ENCODE measurements around the gene NUMBL.

Gene NUMBL

GRCh38 chr19:40688987-40689338 lies 1.5 kb downstream of the NUMBL start:
- DNase-seq = no peak

- DNase-seq = no peak
Measured at GRCh38 chr19:40688309-40688708, 2.1 kb downstream of the NUMBL start.

- DNase-seq = no peak
Measured at GRCh38 chr19:40687525-40688016, 2.9 kb downstream of the NUMBL start.

GRCh38 chr19:40686882-40687524 lies 3.4 kb downstream of the NUMBL start:
- no peak for DNase-seq

GRCh38 chr19:40685563-40685962 lies 4.9 kb downstream of the NUMBL start:
- DNase-seq = no peak

- DNase-seq = no peak
Measured at GRCh38 chr19:40685016-40685526, 5.4 kb downstream of the NUMBL start.

- DNase-seq = no peak
Measured at GRCh38 chr19:40684280-40684679, 6.2 kb downstream of the NUMBL start.

GRCh38 chr19:40683437-40683836 lies 7.0 kb downstream of the NUMBL start:
- DNase-seq = no peak

GRCh38 chr19:40682431-40682964 lies 8.0 kb downstream of the NUMBL start:
- no peak for DNase-seq

- DNase-seq = no peak
Measured at GRCh38 chr19:40681039-40681438, 9.4 kb downstream of the NUMBL start.

GRCh38 chr19:40677156-40677555 lies 13.3 kb downstream of the NUMBL start:
- DNase-seq = no peak

GRCh38 chr19:40674291-40674690 lies 16.2 kb downstream of the NUMBL start:
- no peak for DNase-seq

GRCh38 chr19:40673397-40673796 lies 17.1 kb downstream of the NUMBL start:
- DNase-seq = no peak

- DNase-seq = no peak
Measured at GRCh38 chr19:40672573-40673299, 17.7 kb downstream of the NUMBL start.

GRCh38 chr19:40672038-40672437 lies 18.4 kb downstream of the NUMBL start:
- DNase-seq = no peak

- DNase-seq = no peak
Measured at GRCh38 chr19:40671404-40671803, 19.0 kb downstream of the NUMBL start.

- DNase-seq = no peak
Measured at GRCh38 chr19:40668991-40669614, 21.3 kb downstream of the NUMBL start.

GRCh38 chr19:40667602-40668001 lies 22.8 kb downstream of the NUMBL start:
- no peak for DNase-seq

GRCh38 chr19:40666803-40667438 lies 23.5 kb downstream of the NUMBL start:
- no peak for DNase-seq

GRCh38 chr19:40663695-40664692 lies 26.5 kb downstream of the NUMBL start:
- DNase-seq = no peak

- DNase-seq = peak; percentile 93
Measured at GRCh38 chr19:40662925-40663694, 27.3 kb downstream of the NUMBL start.
